H1 (cell line): Measurements from ENCODE around the gene AVPR1B. TPM values are rescaled to one million over a fixed set of nuclear protein-coding genes. Genes with fewer than 3 reads are reported as not detected.

Experiments
- CTCF ChIA-PET: fragments of 300-600 bp; sonication (Branson Sonifier 250); formaldehyde crosslinking; loops from one replicate; lab custom pipeline; 2021; ENCODE audit not compliant: partially characterized antibody; lab: Charles Lee
- POLR2A ChIA-PET: fragments of 300-600 bp; sonication (Branson Sonifier 250); formaldehyde crosslinking; loops from one replicate; lab custom pipeline; 2021; ENCODE audit warnings: inconsistent platforms; ENCODE audit not compliant: partially characterized antibody; lab: Charles Lee
- DNase-seq, 2 experiments: peaks; one replicate each; pipeline versions ENCODE4 v3.0.0 to v3.0.0-alpha.2; 2010 to 2022; ENCODE audit warnings: low spot score in 2 of 2, low read depth in 1 of 2, mixed read lengths in 1 of 2
- FAIRE-seq: peaks from 2 replicates; lab custom pipeline; 2011; peaks lifted over from hg19 to GRCh38; lab: Jason Lieb, UNC
- H2AFZ ChIP-seq: 2 replicates; pipeline ENCODE4 v1.8.1; 2012; ENCODE audit warnings: low read length, inconsistent platforms
- H2AK5ac ChIP-seq: 2 replicates; pipeline ENCODE4 v1.6.1; 2013; ENCODE audit warnings: low read depth, low read length
- H2BK120ac ChIP-seq: replicated peaks from 2 replicates; pipeline ENCODE3; 2013; ENCODE audit warnings: low read depth, low read length, inconsistent platforms
- H2BK12ac ChIP-seq: 2 replicates; pipeline ENCODE4 v1.6.1; 2013; ENCODE audit warnings: low read depth, low read length
- H2BK15ac ChIP-seq: 2 replicates; pipeline ENCODE4 v1.6.1; 2013; ENCODE audit warnings: low read length
- H2BK20ac ChIP-seq: 2 replicates; pipeline ENCODE4 v1.6.1; 2013; ENCODE audit warnings: low read length
- H2BK5ac ChIP-seq: 2 replicates; pipeline ENCODE4 v1.6.1; 2013; ENCODE audit warnings: low read depth, low read length
- H3K14ac ChIP-seq: 2 replicates; pipeline ENCODE4 v1.6.1; 2013; ENCODE audit warnings: inconsistent platforms; ENCODE audit not compliant: insufficient read length
- H3K18ac ChIP-seq: 2 replicates; pipeline ENCODE4 v1.6.1; 2013; ENCODE audit warnings: low read length; ENCODE audit errors: extremely low read depth
- H3K23ac ChIP-seq: 2 replicates; pipeline ENCODE4 v1.6.1; 2013; ENCODE audit warnings: inconsistent platforms; ENCODE audit not compliant: insufficient read length
- H3K23me2 ChIP-seq: 2 replicates; pipeline ENCODE4 v1.6.1; 2013; ENCODE audit warnings: low read depth, low read length
- H3K27ac ChIP-seq: 2 replicates; pipeline ENCODE4 v1.6.1; 2011; ENCODE audit warnings: low read depth, low read length, inconsistent platforms
- H3K27me3 ChIP-seq, 4 experiments: replicated peaks in 1 of 4; 1 replicate in 1 of 4; 2 replicates in 3 of 4; pipeline versions ENCODE4 v1.6.1 to v1.8.1; 2011 to 2013; ENCODE audit warnings: low read length in 3 of 4, mild to moderate bottlenecking in 3 of 4, inconsistent platforms in 2 of 4, mixed read lengths in 2 of 4, moderate library complexity in 1 of 4; ENCODE audit not compliant: control insufficient read depth in 3 of 4, insufficient read depth in 3 of 4; ENCODE audit errors: extremely low read depth in 1 of 4
- H3K36me3 ChIP-seq, 4 experiments: 2 replicates each; pipeline versions ENCODE4 v1.6.1 to v1.8.1; 2011 to 2013; ENCODE audit warnings: mild to moderate bottlenecking in 4 of 4, low read length in 3 of 4, moderate library complexity in 2 of 4, control low read depth in 1 of 4, inconsistent platforms in 1 of 4; ENCODE audit not compliant: insufficient read depth in 4 of 4, control insufficient read depth in 2 of 4
- H3K4ac ChIP-seq: replicated peaks from 2 replicates; pipeline ENCODE3; 2013; ENCODE audit warnings: low read length, low read depth, mixed read lengths, inconsistent platforms; ENCODE audit not compliant: insufficient read length
- H3K4me1 ChIP-seq, 4 experiments: replicated peaks in 1 of 4; 1 replicate in 1 of 4; 2 replicates in 3 of 4; pipeline versions ENCODE4 v1.6.1 to v1.8.1; 2011 to 2013; ENCODE audit warnings: low read length in 3 of 4, inconsistent platforms in 2 of 4, mixed read lengths in 1 of 4; ENCODE audit not compliant: insufficient read depth in 4 of 4, control insufficient read depth in 3 of 4
- H3K4me2 ChIP-seq, 2 experiments: 2 replicates each; pipeline versions ENCODE4 v1.6.1 to v1.8.1; 2011 to 2013; ENCODE audit warnings: low read depth in 2 of 2, low read length in 2 of 2, control low read depth in 1 of 2, inconsistent platforms in 1 of 2, mild to moderate bottlenecking in 1 of 2; ENCODE audit not compliant: insufficient read depth in 1 of 2
- H3K4me3 ChIP-seq, 4 experiments: fragments of 200-600, 300-600 bp in 1 of 4; sonication (generic), shearing (Covaris generic), sonication (Bioruptor Twin) in 1 of 4; 2 replicates each; pipeline versions ENCODE4 v1.5.1 to v1.8.1; 2011 to 2016; ENCODE audit warnings: low read length in 4 of 4, low read depth in 3 of 4, control low read depth in 2 of 4, inconsistent platforms in 2 of 4, mild to moderate bottlenecking in 2 of 4, mixed read lengths in 1 of 4, moderate library complexity in 1 of 4; ENCODE audit not compliant: insufficient read depth in 2 of 4; ENCODE audit errors: extremely low read depth in 1 of 4
- H3K56ac ChIP-seq: replicated peaks from 2 replicates; pipeline ENCODE3; 2013; ENCODE audit warnings: low read depth, mild to moderate bottlenecking, mixed read lengths, low read length, inconsistent platforms; ENCODE audit not compliant: insufficient read length
- H3K79me1 ChIP-seq: 2 replicates; pipeline ENCODE4 v1.6.1; 2013; ENCODE audit warnings: low read depth, low read length, control low read depth
- H3K79me2 ChIP-seq, 2 experiments: 2 replicates each; pipeline versions ENCODE4 v1.6.1 to v1.8.1; 2012 to 2013; ENCODE audit warnings: low read length in 2 of 2, mild to moderate bottlenecking in 2 of 2, inconsistent platforms in 1 of 2; ENCODE audit not compliant: insufficient read depth in 2 of 2, control insufficient read depth in 1 of 2
- H3K9ac ChIP-seq, 4 experiments: replicated peaks in 1 of 4; 1 replicate in 1 of 4; 2 replicates in 3 of 4; pipeline versions ENCODE4 v1.6.1 to v1.8.1; 2011 to 2013; ENCODE audit warnings: low read depth in 3 of 4, low read length in 3 of 4, control low read depth in 2 of 4, mild to moderate bottlenecking in 2 of 4, moderate library complexity in 2 of 4, inconsistent platforms in 1 of 4; ENCODE audit errors: extremely low read depth in 1 of 4
- H3K9me3 ChIP-seq, 2 experiments: 2 replicates each; pipeline versions ENCODE4 v1.6.1 to v1.8.1; 2012 to 2013; ENCODE audit warnings: mild to moderate bottlenecking in 2 of 2, moderate library complexity in 2 of 2, control low read depth in 1 of 2, inconsistent platforms in 1 of 2, low read depth in 1 of 2, low read length in 1 of 2, mixed read lengths in 1 of 2; ENCODE audit not compliant: insufficient read depth in 2 of 2
- H4K20me1 ChIP-seq, 2 experiments: replicated peaks in 1 of 2; 2 replicates each; pipeline versions ENCODE3 to v1.8.1; 2011 to 2013; ENCODE audit warnings: inconsistent platforms in 2 of 2, low read length in 2 of 2, mild to moderate bottlenecking in 1 of 2; ENCODE audit not compliant: insufficient read depth in 2 of 2, control insufficient read depth in 1 of 2
- H4K5ac ChIP-seq: 2 replicates; pipeline ENCODE4 v1.6.1; 2013; ENCODE audit warnings: low read length, low read depth, mixed read lengths, inconsistent platforms; ENCODE audit not compliant: insufficient read length
- H4K8ac ChIP-seq: 2 replicates; pipeline ENCODE4 v1.8.0; 2013; ENCODE audit warnings: mild to moderate bottlenecking, moderate library complexity, low read length, inconsistent platforms; ENCODE audit not compliant: insufficient read depth; ENCODE audit errors: extremely low read depth
- H4K91ac ChIP-seq: replicated peaks from 2 replicates; pipeline ENCODE3; 2013; ENCODE audit warnings: low read length, mixed read lengths, inconsistent platforms; ENCODE audit not compliant: insufficient read length
- TCF12 ChIP-seq: IDR thresholded peaks from 2 replicates; pipeline ENCODE4 v1.6.1; 2011; ENCODE audit warnings: low read depth, mild to moderate bottlenecking, low read length
- WGBS, 2 experiments: shearing (Covaris generic) in 1 of 2; methylation state at CpG; one replicate each; pipeline versions ENCODE4 v1.1.6 to v1.1.7; 2013 to 2015; ENCODE audit warnings: low lambda C conversion rate in 2 of 2, mixed read lengths in 2 of 2, inconsistent platforms in 1 of 2, low coverage in 1 of 2, missing lambda C conversion rate in 1 of 2; ENCODE audit not compliant: insufficient replicate concordance in 2 of 2, insufficient coverage in 1 of 2, insufficient read length in 1 of 2; ENCODE audit errors: extremely low coverage in 1 of 2, missing lambda C conversion rate in 1 of 2; 5-methylcytosine and 5-hydroxymethylcytosine counted together
- polyA plus RNA-seq, 7 experiments: library from polyadenylated mRNA; depleted of rRNA in 3 of 7; stranded (reverse) in 5 of 7; unstranded in 2 of 7; fragments of >200 nt in 5 of 7; fragments of 200-250 nt in 2 of 7; gene quantifications; 1 replicate in 5 of 7; 2 replicates in 1 of 7; 4 replicates in 1 of 7; pipeline versions ENCODE4 v1.2.1 to v1.2.3, GENCODE V29; 2011 to 2013; ENCODE audit warnings: missing spikeins in 2 of 7, mixed read lengths in 2 of 7
- total RNA-seq: library from RNA; stranded (reverse); fragmentation: NEBNext Ultra II Directional; extraction: Animal tissue kit (Norgen Biotek cat#: 25700); gene quantifications from 2 replicates; pipeline ENCODE4 v1.2.1, GENCODE V29; 2021
- TF ChIP-seq, protein P1 (sequence below), 3 experiments: IDR thresholded peaks; 1 replicate in 2 of 3; 2 replicates in 1 of 3; pipeline versions ENCODE4 v1.5.1 to v1.6.1; 2011; ENCODE audit warnings: low read length in 3 of 3, mild to moderate bottlenecking in 3 of 3, inconsistent platforms in 2 of 3, low read depth in 1 of 3, moderate library complexity in 1 of 3; ENCODE audit not compliant: insufficient read depth in 1 of 3; ENCODE audit errors: control extremely low read depth in 1 of 3

The AVPR1B gene
- total and polyA plus RNA-seq, 2 of the 8 experiments (the other 6 are each of a cell fraction or from before 2014, with no cell fraction given): 0.29 to 0.50 TPM

DNA sequence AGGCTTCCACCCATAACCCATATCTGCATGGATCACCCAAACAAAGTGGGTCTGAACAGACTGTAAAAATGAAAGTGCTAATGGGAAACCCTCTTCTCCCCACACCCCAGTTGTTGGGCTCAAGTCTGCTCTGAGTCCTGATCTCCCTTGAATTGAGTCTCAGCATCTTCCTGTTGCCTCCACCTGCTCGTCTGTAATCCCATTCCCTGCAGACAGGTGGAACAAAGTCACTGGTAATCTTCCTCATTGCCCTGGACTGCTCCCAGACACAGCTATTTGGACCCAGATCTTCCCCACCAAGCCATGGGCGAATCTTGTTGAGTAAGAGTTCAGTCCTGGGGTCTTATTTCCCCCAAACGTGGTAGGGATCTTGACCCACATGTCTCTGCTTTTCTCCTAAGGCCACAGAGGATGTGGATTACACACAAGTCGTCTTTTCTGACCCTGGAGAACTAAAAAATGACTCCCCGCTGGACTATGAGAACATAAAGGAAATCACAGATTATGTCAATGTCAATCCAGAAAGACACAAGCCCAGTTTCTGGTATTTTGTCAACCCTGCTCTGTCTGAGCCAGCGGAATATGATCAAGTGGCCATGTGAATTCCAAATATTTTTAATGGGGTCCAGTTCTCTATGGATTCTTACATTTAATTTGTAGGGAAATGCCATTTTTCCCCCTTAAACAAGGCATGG, 15.7 kb downstream of the AVPR1B start:
- H2BK12ac ChIP-seq: no peak overlapping the region
- no peak overlapping the region for H3K4me3 ChIP-seq
- no peak for TF ChIP-seq TCF12
- TF ChIP-seq, protein P1, sequence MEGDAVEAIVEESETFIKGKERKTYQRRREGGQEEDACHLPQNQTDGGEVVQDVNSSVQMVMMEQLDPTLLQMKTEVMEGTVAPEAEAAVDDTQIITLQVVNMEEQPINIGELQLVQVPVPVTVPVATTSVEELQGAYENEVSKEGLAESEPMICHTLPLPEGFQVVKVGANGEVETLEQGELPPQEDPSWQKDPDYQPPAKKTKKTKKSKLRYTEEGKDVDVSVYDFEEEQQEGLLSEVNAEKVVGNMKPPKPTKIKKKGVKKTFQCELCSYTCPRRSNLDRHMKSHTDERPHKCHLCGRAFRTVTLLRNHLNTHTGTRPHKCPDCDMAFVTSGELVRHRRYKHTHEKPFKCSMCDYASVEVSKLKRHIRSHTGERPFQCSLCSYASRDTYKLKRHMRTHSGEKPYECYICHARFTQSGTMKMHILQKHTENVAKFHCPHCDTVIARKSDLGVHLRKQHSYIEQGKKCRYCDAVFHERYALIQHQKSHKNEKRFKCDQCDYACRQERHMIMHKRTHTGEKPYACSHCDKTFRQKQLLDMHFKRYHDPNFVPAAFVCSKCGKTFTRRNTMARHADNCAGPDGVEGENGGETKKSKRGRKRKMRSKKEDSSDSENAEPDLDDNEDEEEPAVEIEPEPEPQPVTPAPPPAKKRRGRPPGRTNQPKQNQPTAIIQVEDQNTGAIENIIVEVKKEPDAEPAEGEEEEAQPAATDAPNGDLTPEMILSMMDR (IDR thresholded peaks at IDR 0.05; ENCODE audit: control extremely low read depth in 1 of 3, insufficient read depth in 1 of 3, low read depth in 1 of 3, low read length in 3 of 3): peak in 2 of 3 experiments; percentile 13 to 19; a peak in 2 of 4 replicates
- ChIA-PET POLR2A (no interaction called here), CTCF (interaction anchor here (0.7 to 16.5 kb wide), 13 partner anchors 9 to 351 kb away, joined by 3 to 262 read pairs (median 4); no protein-coding TSS in a partner anchor)
- no peak overlapping the region for H4K91ac ChIP-seq
- no peaks in the 10 kb centered on the region for H3K23me2 ChIP-seq
- no peak overlapping the region for H3K14ac ChIP-seq
- no peak for FAIRE-seq
- H2AK5ac ChIP-seq: no peak overlapping the region
- no peak overlapping the region for H3K18ac ChIP-seq
- H4K8ac ChIP-seq: no peak overlapping the region
- no peak overlapping the region for H2BK5ac ChIP-seq
- H3K79me1 ChIP-seq: no peaks in the 10 kb centered on the region
- no peak overlapping the region for H2BK20ac ChIP-seq
- no peaks in the 10 kb centered on the region for H3K27me3 ChIP-seq
- no peaks in the 10 kb centered on the region for H3K36me3 ChIP-seq
- H3K9me3 ChIP-seq: no peaks in the 10 kb centered on the region
- H3K27ac ChIP-seq: no peak overlapping the region
- WGBS, 2 experiments: 88% methylated on average over 6 of the region's 6 CpGs; no CpG with 5 or more reads in 1 of the 2 experiments
- H3K4ac ChIP-seq: no peak overlapping the region
- H3K56ac ChIP-seq: no peak overlapping the region
- H2BK15ac ChIP-seq: no peak overlapping the region
- DNase-seq: peak in 1 of 2 experiments; percentile 26
- H3K9ac ChIP-seq: no peak overlapping the region
- H3K79me2 ChIP-seq: no peaks in the 10 kb centered on the region
- H3K4me2 ChIP-seq: no peak overlapping the region
- no peak overlapping the region for H2AFZ ChIP-seq
- no peak overlapping the region for H4K5ac ChIP-seq
- H3K23ac ChIP-seq: no peak overlapping the region
- no peaks in the 10 kb centered on the region for H4K20me1 ChIP-seq
- H3K4me1 ChIP-seq: no peaks in the 10 kb centered on the region; a peak in 1 of 7 replicates
- H2BK120ac ChIP-seq: no peak overlapping the region
